ENCODE measurements around the gene KIF5A.
"Not testable (repeated sequence)": the region's sequence is repeated elsewhere in the genome, so short reads cannot be mapped to it uniquely, and the experiment has no call there.

Gene KIF5A

GRCh38 chr12:57616383-57617101 lies 66.7 kb downstream of the KIF5A start:
- ATAC-seq (replicated peaks) (no peak), DNase-seq (no peak)
- Mint-ChIP-seq H3K4me1 (ENCODE audit: low read depth in 2 of 2) (peaks cover 13 to 23% of the 10 kb centered on the region in 2 donors), H3K4me3 (no peak overlapping the region), H3K27me3 (peaks cover 50 to 95% of the 10 kb centered on the region in 2 donors), H3K36me3 (ENCODE audit: insufficient read depth) (no peaks in the 10 kb centered on the region), H3K9me3 (no peaks in the 10 kb centered on the region), H3K27ac (no peak overlapping the region)

- Mint-ChIP-seq H3K4me3 (no peak overlapping the region), H3K9me3 (no peaks in the 10 kb centered on the region), H3K27me3 (peaks cover 64 to 100% of the 10 kb centered on the region in 2 donors), H3K27ac (no peak overlapping the region), H3K4me1 (ENCODE audit: low read depth in 2 of 2) (peaks cover 20 to 32% of the 10 kb centered on the region in 2 donors), H3K36me3 (ENCODE audit: insufficient read depth) (peaks cover 3% of the 10 kb centered on the region)
- no peak for DNase-seq
- ATAC-seq (replicated peaks): no peak
Observed at GRCh38 chr12:57617942-57618341, 68.1 kb downstream of the KIF5A start.

- not testable (repeated sequence) for H3K27ac Mint-ChIP-seq; DNase-seq; H3K4me3 Mint-ChIP-seq; H3K36me3 Mint-ChIP-seq (ENCODE audit: insufficient read depth); H3K9me3 Mint-ChIP-seq; ATAC-seq (replicated peaks)
- Mint-ChIP-seq H3K27me3 (peaks cover 69 to 100% of the 10 kb centered on the region in 2 donors), H3K4me1 (ENCODE audit: low read depth in 2 of 2) (peaks cover 20 to 32% of the 10 kb centered on the region in 2 donors)
Observed at GRCh38 chr12:57618431-57618830, 68.6 kb downstream of the KIF5A start.

- Mint-ChIP-seq H3K27me3 (peaks cover 75 to 100% of the 10 kb centered on the region in 2 donors), H3K4me3 (peak overlapping the region; percentile 54 to 62), H3K36me3 (ENCODE audit: insufficient read depth) (peaks cover 3% of the 10 kb centered on the region), H3K4me1 (ENCODE audit: low read depth in 2 of 2) (peaks cover 20 to 32% of the 10 kb centered on the region in 2 donors), H3K27ac (no peak overlapping the region), H3K9me3 (no peaks in the 10 kb centered on the region)
- DNase-seq (no peak), ATAC-seq (replicated peaks) (no peak)
Observed at GRCh38 chr12:57618966-57619433, 69.2 kb downstream of the KIF5A start.

- Mint-ChIP-seq H3K36me3 (ENCODE audit: insufficient read depth) (peaks cover 3% of the 10 kb centered on the region), H3K4me1 (ENCODE audit: low read depth in 2 of 2) (peaks cover 20 to 32% of the 10 kb centered on the region in 2 donors), H3K27ac (no peak overlapping the region), H3K4me3 (peak overlapping the region; percentile 54 to 62), H3K27me3 (peaks cover 81 to 100% of the 10 kb centered on the region in 2 donors), H3K9me3 (no peaks in the 10 kb centered on the region)
- peak; percentile 62 for ATAC-seq (replicated peaks)
- DNase-seq: peak in 1 of 3 experiments; percentile 35
Observed at GRCh38 chr12:57619434-57620244, 69.8 kb downstream of the KIF5A start.

GRCh38 chr12:57620245-57620935 lies 70.5 kb downstream of the KIF5A start:
- no peak overlapping the region for H3K27ac Mint-ChIP-seq
- DNase-seq (no peak), ATAC-seq (replicated peaks) (peak; percentile 3)
- peaks cover 20 to 32% of the 10 kb centered on the region in 2 donors for H3K4me1 Mint-ChIP-seq (ENCODE audit: low read depth in 2 of 2)
- peaks cover 3% of the 10 kb centered on the region for H3K36me3 Mint-ChIP-seq (ENCODE audit: insufficient read depth)
- H3K9me3 Mint-ChIP-seq: no peaks in the 10 kb centered on the region
- peaks cover 89 to 100% of the 10 kb centered on the region in 2 donors for H3K27me3 Mint-ChIP-seq
- peak overlapping the region; percentile 83 to 84 for H3K4me3 Mint-ChIP-seq

- Mint-ChIP-seq H3K9me3 (no peaks in the 10 kb centered on the region), H3K4me1 (ENCODE audit: low read depth in 2 of 2) (peaks cover 20 to 32% of the 10 kb centered on the region in 2 donors), H3K4me3 (peak overlapping the region; percentile 83 to 84), H3K27ac (no peak overlapping the region), H3K27me3 (peaks cover 95 to 100% of the 10 kb centered on the region in 2 donors), H3K36me3 (ENCODE audit: insufficient read depth) (peaks cover 3% of the 10 kb centered on the region)
- ATAC-seq (replicated peaks): peak; percentile 20
- DNase-seq: no peak
Observed at GRCh38 chr12:57620936-57621496, 71.2 kb downstream of the KIF5A start.

GRCh38 chr12:57621497-57622292 lies 71.9 kb downstream of the KIF5A start:
- Mint-ChIP-seq H3K4me3 (peak overlapping the region; percentile 83 to 84), H3K4me1 (ENCODE audit: low read depth in 2 of 2) (peaks cover 20 to 32% of the 10 kb centered on the region in 2 donors), H3K27me3 (peaks cover 95 to 100% of the 10 kb centered on the region in 2 donors), H3K9me3 (no peaks in the 10 kb centered on the region), H3K36me3 (ENCODE audit: insufficient read depth) (peaks cover 4% of the 10 kb centered on the region), H3K27ac (no peak overlapping the region)
- peak; percentile 67 for ATAC-seq (replicated peaks)
- DNase-seq: peak; percentile 36 to 53 (median 51)

- Mint-ChIP-seq H3K36me3 (ENCODE audit: insufficient read depth) (peaks cover 6% of the 10 kb centered on the region), H3K4me1 (ENCODE audit: low read depth in 2 of 2) (peaks cover 20 to 36% of the 10 kb centered on the region in 2 donors), H3K9me3 (no peaks in the 10 kb centered on the region), H3K27me3 (peaks cover 95 to 100% of the 10 kb centered on the region in 2 donors), H3K4me3 (peak overlapping the region; percentile 83 to 84), H3K27ac (no peak overlapping the region)
- DNase-seq: no peak
- ATAC-seq (replicated peaks): no peak
Observed at GRCh38 chr12:57622293-57623245, 72.7 kb downstream of the KIF5A start.

- Mint-ChIP-seq H3K9me3 (no peaks in the 10 kb centered on the region), H3K4me1 (ENCODE audit: low read depth in 2 of 2) (peaks cover 20 to 41% of the 10 kb centered on the region in 2 donors), H3K36me3 (ENCODE audit: insufficient read depth) (peaks cover 6% of the 10 kb centered on the region), H3K4me3 (no peak overlapping the region), H3K27me3 (peaks cover 95 to 100% of the 10 kb centered on the region in 2 donors), H3K27ac (no peak overlapping the region)
- DNase-seq (no peak), ATAC-seq (replicated peaks) (no peak)
Observed at GRCh38 chr12:57623385-57623784, 73.5 kb downstream of the KIF5A start.

- Mint-ChIP-seq H3K9me3 (no peaks in the 10 kb centered on the region), H3K36me3 (ENCODE audit: insufficient read depth) (peaks cover 6% of the 10 kb centered on the region), H3K4me1 (ENCODE audit: low read depth in 2 of 2) (peaks cover 20 to 41% of the 10 kb centered on the region in 2 donors), H3K27me3 (peaks cover 97 to 100% of the 10 kb centered on the region in 2 donors), H3K27ac (no peak overlapping the region), H3K4me3 (no peak overlapping the region)
- DNase-seq (no peak), ATAC-seq (replicated peaks) (no peak)
Observed at GRCh38 chr12:57623811-57624390, 74.1 kb downstream of the KIF5A start.
